Hepatocyte (in vitro differentiated cells): ENCODE results near the gene CRYM. TPM values are rescaled to one million over a fixed set of nuclear protein-coding genes. Genes with fewer than 3 reads are reported as not detected.

ENCODE experiments used
- DNase-seq: peaks from one replicate; pipeline ENCODE4 v3.0.0-alpha.2; 2016; ENCODE audit warnings: low spot score
- H2AFZ ChIP-seq: fragments of 200-600 bp; sonication (generic); 2 replicates; pipeline ENCODE4 v1.6.0; 2016; ENCODE audit warnings: antibody characterized with exemption, mild to moderate bottlenecking
- H3K27ac ChIP-seq: fragments of 200-600 bp; sonication (generic); 2 replicates; pipeline ENCODE4 v1.5.1; 2016; ENCODE audit warnings: mild to moderate bottlenecking
- H3K27me3 ChIP-seq: fragments of 200-600 bp; sonication (generic); 2 replicates; pipeline ENCODE4 v1.6.1; 2016
- H3K36me3 ChIP-seq: fragments of 200-600 bp; sonication (generic); replicated peaks from 2 replicates; pipeline ENCODE4 v1.5.1; 2016; ENCODE audit warnings: low read depth; ENCODE audit not compliant: insufficient read depth
- H3K4me1 ChIP-seq: fragments of 200-600 bp; sonication (generic); 2 replicates; pipeline ENCODE4 v1.5.1; 2016; ENCODE audit warnings: mild to moderate bottlenecking, moderate library complexity; ENCODE audit not compliant: insufficient read depth
- H3K4me2 ChIP-seq: fragments of 200-600 bp; sonication (generic); 2 replicates; pipeline ENCODE4 v1.6.0; 2016
- H3K4me3 ChIP-seq: fragments of 200-600 bp; sonication (generic); 2 replicates; pipeline ENCODE4 v1.5.1; 2016; ENCODE audit warnings: mild to moderate bottlenecking
- H3K79me2 ChIP-seq: fragments of 200-600 bp; sonication (generic); 2 replicates; pipeline ENCODE4 v1.6.0; 2017; ENCODE audit warnings: mild to moderate bottlenecking
- H3K9me2 ChIP-seq: fragments of 200-600 bp; sonication (generic); replicated peaks from 2 replicates; pipeline ENCODE4 v1.6.0; 2017; ENCODE audit warnings: mild to moderate bottlenecking; ENCODE audit not compliant: insufficient read depth
- H3K9me3 ChIP-seq: fragments of 200-600 bp; sonication (generic); 2 replicates; pipeline ENCODE4 v1.5.1; 2016; ENCODE audit warnings: low read depth, mild to moderate bottlenecking
- H4K20me1 ChIP-seq: fragments of 200-600 bp; sonication (generic); 2 replicates; pipeline ENCODE4 v1.6.0; 2016; ENCODE audit warnings: mild to moderate bottlenecking; ENCODE audit not compliant: insufficient read depth, poor library complexity, severe bottlenecking
- CTCF ChIP-seq: fragments of 200-600 bp; sonication (generic); IDR thresholded peaks from 2 replicates; pipeline ENCODE4 v1.5.1; 2016; ENCODE audit warnings: antibody characterized with exemption, mild to moderate bottlenecking; ENCODE audit not compliant: poor library complexity
- EZH2 ChIP-seq: fragments of 200-600 bp; sonication (generic); IDR thresholded peaks from 2 replicates; pipeline ENCODE4 v1.6.1; 2016; ENCODE audit warnings: antibody characterized with exemption, mild to moderate bottlenecking, borderline replicate concordance
- EZH2phosphoT487 ChIP-seq: fragments of 200-600 bp; sonication (generic); IDR thresholded peaks from one replicate; pipeline ENCODE4 v1.6.1; 2018; ENCODE audit warnings: antibody characterized with exemption, mild to moderate bottlenecking, low read depth, moderate library complexity; ENCODE audit not compliant: unreplicated experiment, severe bottlenecking
- WGBS: methylation state at CpG from one replicate; pipeline ENCODE4 v1.1.6; 2016; ENCODE audit warnings: low lambda C conversion rate; ENCODE audit errors: missing lambda C conversion rate; 5-methylcytosine and 5-hydroxymethylcytosine counted together
- polyA plus RNA-seq: library from polyadenylated mRNA; unstranded; fragments of >200 nt; fragmentation: Nextera tagmentation; extraction: Ambion mirVana; gene quantifications from 2 replicates; pipeline ENCODE4 v1.2.1, GENCODE V29; 2016
- total RNA-seq: library from RNA; depleted of rRNA; stranded (reverse); fragments of >200 nt; gene quantifications from 2 replicates; pipeline ENCODE4 v1.2.3, GENCODE V29; 2014

The CRYM gene
- total and polyA plus RNA-seq, 2 experiments from 2014 or later, result 5.7 to 6.3 TPM

DNA sequence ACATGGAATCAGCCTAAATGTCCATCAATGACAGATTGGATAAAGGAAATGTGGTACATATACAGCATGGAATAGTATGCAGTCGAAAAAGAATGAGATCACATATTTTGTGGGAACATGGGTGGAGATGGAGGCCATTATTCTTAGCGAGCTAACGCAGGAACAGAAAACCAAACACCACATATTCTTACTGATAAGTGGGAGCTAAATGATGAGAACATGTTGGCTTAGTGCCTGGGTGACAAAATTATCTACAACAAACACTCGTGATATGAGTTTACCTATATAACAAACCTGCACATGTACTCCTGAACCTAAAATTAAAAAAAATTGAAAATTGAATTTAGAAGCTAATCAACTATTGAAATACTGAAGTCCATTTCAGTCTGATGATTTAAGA lies 38.4 kb downstream of the CRYM start:
- H3K27ac ChIP-seq, result no peak overlapping the region
- no peak overlapping the region for H3K4me3 ChIP-seq
- no peaks in the 10 kb centered on the region for H3K9me3 ChIP-seq
- H3K4me1 ChIP-seq, result peaks cover 5% of the 10 kb centered on the region
- no peak overlapping the region for H2AFZ ChIP-seq
- no peaks in the 10 kb centered on the region for H3K9me2 ChIP-seq
- H3K4me2 ChIP-seq, result no peak overlapping the region
- H3K27me3 ChIP-seq, result no peaks in the 10 kb centered on the region
- 77% methylated on average over 4 of the region's 4 CpGs for WGBS
- TF ChIP-seq EZH2phosphoT487 (no peak), CTCF (no peak), EZH2 (no peak)
- no peak for DNase-seq
- H4K20me1 ChIP-seq, result peaks cover 3% of the 10 kb centered on the region
- H3K36me3 ChIP-seq, result no peaks in the 10 kb centered on the region
- H3K79me2 ChIP-seq, result peaks cover 52% of the 10 kb centered on the region

- TF ChIP-seq CTCF, result no peak
- no peak for TF ChIP-seq EZH2phosphoT487
- TF ChIP-seq EZH2, result no peak
- Histone ChIP-seq H3K9me2 (no peaks in the 10 kb centered on the region), H4K20me1 (peaks cover 2% of the 10 kb centered on the region), H3K36me3 (no peaks in the 10 kb centered on the region), H3K79me2 (peaks cover 59% of the 10 kb centered on the region), H3K27ac (no peak overlapping the region), H2AFZ (no peak overlapping the region), H3K4me1 (no peaks in the 10 kb centered on the region), H3K4me3 (no peak overlapping the region), H3K9me3 (no peaks in the 10 kb centered on the region), H3K27me3 (no peaks in the 10 kb centered on the region), H3K4me2 (peak overlapping the region; percentile 70)
- no peak for DNase-seq
- 95% methylated on average over 5 of the region's 5 CpGs for WGBS
Measured at GRCh38 chr16:21236831-21237230, 41.3 kb downstream of the CRYM start.

DNA sequence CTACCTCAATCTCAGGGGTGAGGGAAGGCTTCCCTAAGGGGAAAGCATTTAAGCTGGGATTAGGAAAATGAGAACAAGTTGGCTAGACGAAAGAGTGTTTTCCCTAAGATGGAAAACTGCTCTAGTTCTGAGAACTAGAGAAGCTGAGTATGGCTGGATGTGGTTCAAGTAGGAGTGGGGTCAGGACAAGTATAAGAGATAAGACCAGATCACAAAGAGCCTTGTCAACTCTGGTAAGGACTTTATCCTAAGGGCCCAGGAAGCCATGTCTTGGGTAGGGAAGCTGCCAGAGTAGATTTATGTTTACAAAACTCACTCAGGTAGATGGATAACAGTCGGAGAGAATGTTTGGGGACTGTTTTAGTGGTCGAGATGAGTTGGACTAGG lies 42.9 kb downstream of the CRYM start:
- no peak overlapping the region for H2AFZ ChIP-seq
- DNase-seq, result no peak
- H3K27ac ChIP-seq, result peak overlapping the region; percentile 89
- no peaks in the 10 kb centered on the region for H3K36me3 ChIP-seq
- no peak for TF ChIP-seq CTCF
- no peak for TF ChIP-seq EZH2
- no peak for TF ChIP-seq EZH2phosphoT487
- no peaks in the 10 kb centered on the region for H3K27me3 ChIP-seq
- no peaks in the 10 kb centered on the region for H3K9me3 ChIP-seq
- no peaks in the 10 kb centered on the region for H4K20me1 ChIP-seq
- H3K4me3 ChIP-seq, result no peak overlapping the region
- no peaks in the 10 kb centered on the region for H3K4me1 ChIP-seq
- H3K9me2 ChIP-seq, result no peaks in the 10 kb centered on the region
- 77% methylated on average over 3 of the region's 3 CpGs for WGBS
- peaks cover 49% of the 10 kb centered on the region for H3K79me2 ChIP-seq
- H3K4me2 ChIP-seq, result peak overlapping the region; percentile 70
